ENCODE measurements around the gene RD3L. TPM values are rescaled to one million over a fixed set of nuclear protein-coding genes. Genes with fewer than 3 reads are reported as not detected.
"Not testable (repeated sequence)": the region's sequence is repeated elsewhere in the genome, so short reads cannot be mapped to it uniquely, and the experiment has no call there.

The RD3L gene
- total RNA-seq, 4 donors from 2014 or later = not detected

- peaks cover 0 to 17% of the 10 kb centered on the region in 2 donors for H3K27me3 ChIP-seq
- H3K4me3 ChIP-seq = peak within 1 kb of the TSS in 1 of 4 donors; percentile 35
- no peak for DNase-seq (ENCODE audit: low spot score in 2 of 2)
- no peaks in the 10 kb centered on the region for H3K9me3 ChIP-seq
- no peaks in the 10 kb centered on the region for H3K36me3 ChIP-seq
- no peaks in the 10 kb centered on the region for H3K4me1 ChIP-seq
- no peak within 1 kb of the TSS for H3K27ac ChIP-seq
- TF ChIP-seq EP300 (IDR thresholded peaks at IDR 0.05) = no peak
- TF ChIP-seq, protein P1, sequence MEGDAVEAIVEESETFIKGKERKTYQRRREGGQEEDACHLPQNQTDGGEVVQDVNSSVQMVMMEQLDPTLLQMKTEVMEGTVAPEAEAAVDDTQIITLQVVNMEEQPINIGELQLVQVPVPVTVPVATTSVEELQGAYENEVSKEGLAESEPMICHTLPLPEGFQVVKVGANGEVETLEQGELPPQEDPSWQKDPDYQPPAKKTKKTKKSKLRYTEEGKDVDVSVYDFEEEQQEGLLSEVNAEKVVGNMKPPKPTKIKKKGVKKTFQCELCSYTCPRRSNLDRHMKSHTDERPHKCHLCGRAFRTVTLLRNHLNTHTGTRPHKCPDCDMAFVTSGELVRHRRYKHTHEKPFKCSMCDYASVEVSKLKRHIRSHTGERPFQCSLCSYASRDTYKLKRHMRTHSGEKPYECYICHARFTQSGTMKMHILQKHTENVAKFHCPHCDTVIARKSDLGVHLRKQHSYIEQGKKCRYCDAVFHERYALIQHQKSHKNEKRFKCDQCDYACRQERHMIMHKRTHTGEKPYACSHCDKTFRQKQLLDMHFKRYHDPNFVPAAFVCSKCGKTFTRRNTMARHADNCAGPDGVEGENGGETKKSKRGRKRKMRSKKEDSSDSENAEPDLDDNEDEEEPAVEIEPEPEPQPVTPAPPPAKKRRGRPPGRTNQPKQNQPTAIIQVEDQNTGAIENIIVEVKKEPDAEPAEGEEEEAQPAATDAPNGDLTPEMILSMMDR (IDR thresholded peaks at IDR 0.05) = no peak
- TF ChIP-seq POLR2A (IDR thresholded peaks at IDR 0.05) = no peak
- 69 to 74% methylated on average over 66 of the region's 97 CpGs for WGBS, 2 donors
These were observed 14.1 kb downstream of the RD3L start, which contains the start of gene TDRD9 for GRCh38 chr14:103928011-103928890. TDRD9 (plus strand) TSS chr14:103928456; CDS start chr14:103928510, 54 bp downstream.

DNA sequence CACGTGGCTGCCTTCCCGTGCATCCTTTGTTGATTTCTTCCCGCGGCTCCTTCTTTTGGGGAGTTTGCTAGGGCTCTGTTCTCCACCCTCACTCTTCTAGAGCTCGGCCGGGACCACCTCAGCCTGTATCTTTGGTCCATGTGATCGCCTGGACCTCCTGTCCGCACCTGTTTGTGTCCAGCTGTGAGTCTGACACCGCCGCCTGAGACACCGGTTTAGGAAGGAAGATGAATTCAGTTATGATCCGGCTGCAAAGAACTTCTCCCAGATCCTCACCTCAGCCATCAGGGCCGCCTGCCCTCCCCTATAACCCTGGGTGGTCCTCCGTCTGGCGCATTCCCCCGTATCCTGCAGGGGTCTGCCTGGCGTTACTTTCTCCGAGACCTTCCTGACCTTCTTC, 14.8 kb downstream of the RD3L start:
- Histone ChIP-seq H3K27ac (no peak overlapping the region), H3K27me3 (peaks cover 0 to 24% of the 10 kb centered on the region in 2 donors), H3K36me3 (no peaks in the 10 kb centered on the region), H3K4me1 (no peaks in the 10 kb centered on the region), H3K4me3 (no peak overlapping the region), H3K9me3 (no peaks in the 10 kb centered on the region)
- TF ChIP-seq, protein P1 (IDR thresholded peaks at IDR 0.05) = no peak
- TF ChIP-seq EP300 (IDR thresholded peaks at IDR 0.05) = no peak
- 90 to 91% methylated on average over 18 of the region's 18 CpGs for WGBS, 2 donors
- no peak for DNase-seq (ENCODE audit: low spot score in 2 of 2)

GRCh38 chr14:103925316-103925715, 17.0 kb downstream of the RD3L start:
- WGBS, 2 donors = 82 to 83% methylated on average over 5 of the region's 5 CpGs
- H3K9me3 ChIP-seq = no peaks in the 10 kb centered on the region
- TF ChIP-seq EP300 (IDR thresholded peaks at IDR 0.05) (no peak), POLR2A (IDR thresholded peaks at IDR 0.05) (no peak)
- TF ChIP-seq, protein P1 (IDR thresholded peaks at IDR 0.05) = no peak

DNA sequence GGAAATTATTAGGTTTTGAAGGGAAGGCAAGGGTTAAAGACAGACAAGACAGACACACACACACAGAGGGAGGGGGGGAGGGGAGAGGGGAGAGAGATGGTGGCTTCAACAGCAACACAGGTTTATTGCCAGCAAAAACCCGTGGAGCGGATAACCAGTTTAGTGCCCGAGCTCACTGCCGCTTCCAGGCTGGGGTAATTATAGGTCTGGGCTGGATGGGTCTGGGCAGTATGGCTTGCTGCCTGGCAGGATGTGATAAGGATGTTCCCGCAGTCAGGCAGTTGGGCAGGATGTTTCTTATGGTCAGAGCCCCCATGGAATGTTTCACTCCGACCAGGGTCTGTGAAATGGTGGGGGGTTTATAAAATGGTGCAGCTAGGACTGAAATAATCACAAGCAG, 18.5 kb downstream of the RD3L start:
- Histone ChIP-seq H3K9me3 (no peaks in the 10 kb centered on the region), H3K36me3 (no peaks in the 10 kb centered on the region), H3K27ac (no peak overlapping the region), H3K27me3 (peaks cover 0 to 25% of the 10 kb centered on the region in 2 donors), H3K4me3 (no peak overlapping the region), H3K4me1 (peaks cover 0 to 24% (median 15%) of the 10 kb centered on the region in 4 donors)
- DNase-seq (ENCODE audit: low spot score in 2 of 2) = no peak
- WGBS, 2 donors = 3 to 4% methylated on average over 6 of the region's 6 CpGs
- TF ChIP-seq EP300 (IDR thresholded peaks at IDR 0.05) (no peak), POLR2A (IDR thresholded peaks at IDR 0.05) (no peak)
- TF ChIP-seq, protein P1 (IDR thresholded peaks at IDR 0.05) = no peak

More at GRCh38 chr14:103925316-103925715, 17.0 kb downstream of the RD3L start:
- H3K27ac ChIP-seq = no peak overlapping the region
- no peak for DNase-seq (ENCODE audit: low spot score in 2 of 2)
- H3K4me3 ChIP-seq = no peak overlapping the region
- peaks cover 0 to 9% (median 3%) of the 10 kb centered on the region in 4 donors for H3K4me1 ChIP-seq
- peaks cover 0 to 25% of the 10 kb centered on the region in 2 donors for H3K27me3 ChIP-seq
- H3K36me3 ChIP-seq = no peaks in the 10 kb centered on the region

GRCh38 chr14:103921855-103922200, 20.5 kb downstream of the RD3L start:
- Histone ChIP-seq H3K27me3 (peaks cover 0 to 16% of the 10 kb centered on the region in 2 donors), H3K4me3 (peak overlapping the region in 2 of 4 donors; percentile 83 to 90), H3K4me1 (peaks cover 0 to 35% (median 15%) of the 10 kb centered on the region in 4 donors)
- 58 to 66% methylated on average over 12 of the region's 12 CpGs for WGBS, 2 donors
- not testable (repeated sequence) for H3K36me3 ChIP-seq; H3K27ac ChIP-seq; DNase-seq (ENCODE audit: low spot score in 2 of 2); H3K9me3 ChIP-seq

Measured in tibial nerve (tissue), 4 donors.